RCC 7860 (cell line): ENCODE results near the gene AGFG2.
"Not testable (repeated sequence)": the region's sequence is repeated elsewhere in the genome, so short reads cannot be mapped to it uniquely, and the experiment has no call there.

Source experiments
- DNase-seq: peaks from one replicate; pipeline ENCODE4 v3.0.0-alpha.2; 2015; ENCODE audit warnings: low spot score
- FAIRE-seq: peaks from 2 replicates; lab custom pipeline; 2012; peaks lifted over from hg19 to GRCh38; lab: Jason Lieb, UNC

The AGFG2 gene

DNA sequence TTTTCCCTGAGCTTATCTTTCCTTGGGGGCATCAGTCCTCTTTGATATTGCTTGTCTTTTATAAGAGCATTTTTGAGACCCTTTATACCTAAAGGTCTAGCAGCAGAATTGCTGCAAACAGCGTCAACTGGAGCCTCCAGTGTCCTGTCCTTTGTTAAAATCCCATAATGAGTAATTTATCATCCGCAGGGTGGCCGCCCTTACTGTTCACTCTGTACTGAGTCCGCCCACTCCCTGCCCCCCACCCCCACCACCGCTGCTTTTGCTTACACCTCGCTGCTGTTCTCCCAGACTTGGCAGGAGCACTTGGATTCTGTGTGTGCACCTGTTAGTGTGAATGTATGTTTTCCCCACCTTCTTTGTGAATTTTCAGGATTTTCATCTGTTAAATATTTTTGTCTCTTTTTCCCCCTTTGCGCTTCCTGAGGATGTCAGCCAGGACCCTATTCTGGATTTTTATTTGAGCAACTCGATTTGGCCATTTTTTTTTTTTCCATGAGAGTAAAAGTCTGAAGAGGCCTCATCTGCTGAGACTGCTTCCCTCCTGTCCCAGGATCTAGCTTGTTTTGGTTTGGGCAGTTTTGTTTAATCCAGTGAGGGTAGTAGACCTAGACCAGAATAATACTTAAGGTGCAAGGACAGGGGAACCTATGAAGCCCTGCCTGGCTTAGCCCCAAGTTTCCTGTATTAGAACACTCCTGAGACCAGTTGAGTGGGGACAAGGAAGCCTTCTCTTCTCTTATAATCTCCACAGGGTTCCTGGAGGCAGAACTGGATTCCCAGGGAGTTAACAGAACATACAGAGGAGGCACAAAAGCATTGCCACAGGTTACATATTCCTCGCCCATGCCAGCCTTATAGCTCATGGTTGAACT lies 8.2 kb downstream of the AGFG2 start:
- DNase-seq (no peak), FAIRE-seq (no peak)

DNA sequence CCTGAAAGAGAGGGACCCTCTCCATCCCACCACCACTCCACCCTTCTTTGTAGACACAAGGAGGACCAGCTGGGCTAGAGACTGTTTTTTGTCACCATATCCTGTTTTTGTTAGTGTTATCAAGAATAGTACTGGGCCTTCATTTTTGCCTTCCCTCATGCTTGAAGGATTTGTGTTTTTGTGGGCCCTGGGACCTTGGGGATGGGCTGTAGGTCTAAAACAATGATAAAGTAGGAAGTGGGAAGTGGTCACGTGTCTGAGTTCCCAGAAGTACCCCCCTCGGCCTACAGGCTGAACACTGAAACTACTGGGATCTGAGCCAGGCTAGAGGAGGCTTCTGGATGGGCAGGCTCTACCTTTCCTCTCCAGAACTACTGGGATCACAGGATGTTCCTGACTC lies 8.9 kb downstream of the AGFG2 start:
- FAIRE-seq = no peak
- DNase-seq = no peak

DNA sequence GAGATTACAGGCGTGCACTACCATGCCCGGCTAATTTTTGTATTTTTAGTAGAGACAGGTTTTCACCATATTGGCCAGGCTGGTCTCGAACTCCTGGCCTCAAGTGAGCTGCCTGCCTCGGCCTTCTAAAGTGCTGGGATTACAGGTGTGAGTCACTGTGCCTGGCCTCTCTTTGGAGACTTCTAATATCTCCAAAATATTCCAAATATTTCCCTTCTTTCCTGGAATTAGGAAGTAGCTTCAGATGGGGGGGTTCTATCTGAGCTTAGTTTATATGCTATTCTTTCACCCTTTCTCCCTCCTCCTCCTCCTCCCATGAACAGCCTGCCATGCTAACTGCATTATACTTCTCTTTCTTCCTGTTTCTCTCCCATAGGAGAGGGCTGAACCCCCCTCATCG lies 9.4 kb downstream of the AGFG2 start:
- DNase-seq, FAIRE-seq: not testable (repeated sequence)

DNA sequence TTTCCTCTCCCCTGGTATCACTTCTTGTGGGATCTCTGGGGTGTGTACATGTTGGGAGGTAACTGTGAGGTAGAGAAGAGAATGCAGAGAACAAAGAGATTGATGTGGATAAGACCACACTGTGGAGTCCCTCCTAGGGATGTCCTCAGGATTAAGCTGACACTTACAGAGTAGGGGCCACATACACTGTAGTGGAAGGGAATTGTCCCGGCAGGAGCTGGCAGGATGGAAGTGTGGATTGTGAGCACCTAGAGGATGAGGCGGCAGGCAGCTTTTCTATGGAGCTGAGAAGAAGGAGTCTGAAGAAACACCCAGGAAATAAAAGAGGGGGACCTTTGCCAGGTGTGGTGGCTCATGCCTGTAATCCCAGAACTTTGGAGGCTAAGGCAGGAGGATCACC lies 13.5 kb downstream of the AGFG2 start:
- FAIRE-seq (no peak), DNase-seq (no peak)

DNA sequence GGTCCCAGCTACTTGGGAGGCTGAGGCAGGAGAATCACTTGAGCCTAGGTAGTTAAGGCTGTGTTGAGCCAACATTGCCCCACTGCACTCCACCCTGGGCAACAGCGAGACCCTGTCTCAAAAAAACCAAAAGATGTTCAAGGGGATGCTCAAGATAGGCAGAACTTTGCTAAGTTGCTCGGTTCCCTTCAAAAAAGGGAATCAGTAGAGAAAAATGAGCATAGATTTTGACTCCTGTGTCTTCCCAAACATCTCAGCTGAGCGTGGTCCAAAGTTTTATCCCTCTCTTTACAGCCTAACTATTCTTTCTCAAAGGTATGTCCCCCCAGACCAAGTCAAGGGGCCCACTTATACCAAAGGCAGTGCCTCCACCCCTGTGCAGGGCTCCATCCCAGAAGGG lies 14.0 kb downstream of the AGFG2 start:
- DNase-seq (no peak), FAIRE-seq (no peak)

DNA sequence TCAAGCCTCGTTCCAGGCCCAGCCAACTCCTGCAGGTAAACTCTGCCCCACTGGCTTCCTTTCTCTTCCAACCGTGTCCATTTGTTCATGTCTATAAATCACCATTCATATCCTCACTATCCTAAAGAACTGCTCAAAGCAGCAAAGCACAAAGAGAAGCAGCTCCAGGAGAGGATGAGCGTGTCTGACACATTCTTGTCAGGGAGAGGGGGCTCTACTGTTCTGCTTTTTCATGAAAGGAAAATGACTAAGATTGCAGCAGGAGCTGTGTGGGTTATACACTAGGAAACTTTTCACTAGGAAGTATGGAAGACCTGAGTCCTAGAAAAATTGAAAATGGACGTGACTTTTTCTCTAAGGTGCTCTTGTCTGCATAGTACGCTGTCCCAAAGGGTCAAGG lies 16.7 kb downstream of the AGFG2 start:
- DNase-seq = no peak
- FAIRE-seq = no peak

DNA sequence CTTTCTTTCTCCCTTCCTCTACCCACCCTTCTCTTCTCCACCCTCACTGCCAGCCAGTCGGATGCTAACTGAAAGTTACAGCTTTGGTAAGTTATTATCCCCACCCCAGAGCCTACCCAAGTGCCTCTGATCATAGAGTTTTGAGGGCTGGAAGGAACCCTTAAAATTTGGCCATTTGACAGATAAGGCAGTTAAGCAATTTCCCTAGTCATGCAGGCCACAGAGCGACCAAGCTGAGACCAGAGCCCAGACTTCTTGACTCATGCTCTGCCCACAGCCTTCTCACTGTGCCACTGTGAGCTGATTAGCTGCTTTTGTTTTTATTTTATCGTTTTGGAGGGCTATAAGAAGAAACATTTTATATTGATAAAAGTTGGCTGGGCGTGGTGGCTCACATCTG lies 17.5 kb downstream of the AGFG2 start:
- DNase-seq = no peak
- FAIRE-seq = no peak

DNA sequence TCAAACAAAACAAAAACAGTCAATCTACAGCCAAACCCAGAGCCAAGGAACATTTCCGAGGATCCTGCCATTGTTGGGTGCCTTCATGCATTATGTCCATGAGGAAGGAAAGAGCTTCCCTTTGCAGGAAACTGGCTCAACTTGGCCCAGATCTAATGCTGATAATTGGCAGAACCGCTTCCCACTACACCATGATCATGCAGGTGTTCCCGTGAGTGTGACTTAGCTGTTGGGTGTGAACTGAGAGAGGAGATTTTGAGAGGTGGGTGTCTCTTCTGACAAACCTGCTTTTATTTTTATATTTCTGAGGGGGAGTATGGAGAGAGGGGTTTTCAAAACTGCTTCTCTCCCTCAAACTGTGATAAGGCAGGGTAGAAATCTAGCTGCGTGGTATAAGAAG lies 20.1 kb downstream of the AGFG2 start:
- DNase-seq (no peak), FAIRE-seq (no peak)

DNA sequence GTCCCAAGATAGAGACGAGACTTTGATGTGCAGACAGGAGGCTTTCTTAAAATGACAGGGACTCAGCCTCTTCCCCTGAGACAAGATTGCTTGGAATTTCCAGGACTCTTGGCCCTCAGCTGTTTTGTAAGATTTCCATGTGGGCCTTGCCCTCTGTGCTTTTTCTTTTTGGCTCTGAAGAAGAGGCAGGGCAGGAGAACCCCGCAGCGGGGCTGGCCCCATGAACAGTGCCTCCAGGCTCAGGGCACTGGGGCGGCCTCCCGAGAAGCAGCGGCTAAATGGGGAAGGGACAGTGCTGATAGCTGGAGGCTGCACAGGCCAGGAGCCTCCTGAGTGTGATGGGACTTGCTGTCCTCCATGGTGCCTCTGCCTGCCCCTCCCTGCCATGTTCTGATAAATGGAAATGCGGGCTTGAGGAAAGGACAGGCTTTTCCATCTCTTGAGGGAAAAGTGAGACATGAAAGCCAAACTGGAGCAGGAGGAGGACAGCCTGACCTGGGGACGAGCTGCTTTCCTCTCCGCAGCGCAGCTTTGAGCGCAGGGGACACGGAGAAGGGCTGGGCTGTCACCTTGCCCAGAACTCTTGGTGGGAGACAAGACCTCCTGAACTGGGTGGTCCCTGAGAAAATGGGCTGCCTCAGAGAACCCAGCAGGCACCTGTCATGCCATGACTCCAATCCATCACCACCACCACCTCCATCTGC lies 22.6 kb downstream of the AGFG2 start:
- FAIRE-seq = no peak
- DNase-seq = no peak

DNA sequence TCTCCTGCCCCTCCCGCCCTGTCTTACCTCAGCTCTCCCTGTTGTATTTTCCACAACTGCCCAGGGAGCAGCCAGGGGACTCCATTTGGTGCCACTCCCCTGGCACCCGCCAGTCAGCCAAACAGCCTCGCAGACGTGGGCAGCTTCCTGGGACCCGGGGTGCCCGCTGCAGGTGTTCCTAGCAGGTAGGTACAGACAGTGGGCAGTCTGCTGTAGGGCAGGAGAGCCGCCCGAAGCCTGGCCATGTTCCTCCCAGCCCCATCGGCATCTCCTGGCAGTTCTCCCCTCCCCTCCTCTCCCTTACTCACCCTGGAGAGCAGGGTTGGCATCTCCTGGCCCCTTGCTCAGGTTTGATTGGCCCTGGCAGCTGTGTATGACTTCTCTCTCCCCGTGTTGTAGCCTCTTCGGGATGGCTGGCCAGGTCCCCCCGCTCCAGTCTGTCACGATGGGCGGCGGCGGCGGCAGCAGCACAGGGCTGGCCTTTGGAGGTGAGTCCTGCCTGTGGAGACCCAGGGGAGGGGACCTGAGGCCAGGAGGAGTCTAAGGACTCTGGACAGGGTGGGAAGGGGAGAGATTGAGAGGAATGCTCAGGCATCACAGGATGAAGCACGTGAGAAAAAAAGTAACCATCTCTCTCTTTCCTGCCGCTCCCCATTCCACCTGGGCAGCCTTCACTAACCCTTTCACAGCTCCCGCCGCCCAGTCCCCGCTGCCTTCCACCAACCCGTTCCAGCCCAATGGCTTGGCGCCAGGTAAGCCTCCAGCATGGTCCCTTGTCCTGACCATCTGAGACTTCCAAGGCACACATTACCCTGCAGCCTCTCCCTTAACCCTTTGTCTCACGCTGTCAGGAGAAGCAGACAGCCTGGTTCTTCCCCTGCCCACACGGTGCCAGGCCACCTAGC lies 23.4 kb downstream of the AGFG2 start:
- no peak for FAIRE-seq

DNA sequence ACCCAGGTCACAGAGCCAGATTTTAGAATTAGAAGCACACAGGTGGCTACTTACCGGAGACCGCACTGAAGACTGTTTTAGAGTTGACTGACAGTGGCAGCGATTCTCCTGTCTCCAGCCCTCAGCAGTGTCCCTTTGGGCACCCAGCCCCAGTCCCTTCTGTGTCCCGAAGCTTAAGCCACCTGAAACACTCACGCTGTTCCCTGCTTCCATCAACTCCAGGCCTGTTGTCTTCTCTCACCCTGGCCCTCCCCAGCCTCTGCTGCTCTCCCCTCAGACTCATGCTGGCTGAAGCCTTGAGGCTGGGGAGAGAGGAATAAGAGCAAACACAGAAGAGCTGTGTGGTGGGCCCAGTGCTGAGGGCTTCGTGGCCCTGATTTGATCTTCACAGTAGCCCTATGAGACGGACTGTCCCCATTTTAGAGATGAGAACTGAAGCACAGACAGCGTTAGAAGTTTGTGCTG lies 24.1 kb downstream of the AGFG2 start:
- FAIRE-seq (no peak), DNase-seq (no peak)

More for the DNA sequence above, 23.4 kb downstream of the AGFG2 start:
- DNase-seq = no peak

DNA sequence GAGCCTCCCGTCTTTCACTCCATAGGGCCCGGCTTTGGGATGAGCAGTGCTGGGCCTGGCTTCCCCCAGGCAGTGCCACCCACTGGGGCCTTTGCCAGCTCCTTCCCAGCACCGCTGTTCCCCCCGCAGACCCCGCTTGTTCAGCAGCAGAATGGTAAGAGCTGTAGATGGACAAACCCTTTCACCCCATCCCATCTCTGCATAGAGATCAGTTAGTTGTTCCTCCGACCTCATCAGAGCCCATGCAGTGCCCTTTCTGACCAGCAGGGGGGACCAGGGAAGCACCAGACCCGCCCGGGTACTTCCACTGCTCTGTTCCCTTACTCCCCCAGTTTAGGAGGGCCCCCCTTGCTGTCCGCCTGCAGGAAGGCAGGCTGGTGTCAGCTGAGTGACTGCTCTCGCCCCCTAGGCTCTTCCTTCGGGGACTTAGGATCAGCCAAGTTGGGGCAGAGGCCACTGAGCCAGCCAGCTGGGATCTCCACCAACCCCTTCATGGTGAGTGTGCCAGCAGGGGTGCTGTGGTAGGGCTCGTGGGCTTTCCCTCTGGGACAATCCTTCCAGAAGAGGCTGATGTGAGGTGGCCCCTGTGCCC lies 24.9 kb downstream of the AGFG2 start:
- peak; percentile 46 for DNase-seq
- FAIRE-seq = no peak

DNA sequence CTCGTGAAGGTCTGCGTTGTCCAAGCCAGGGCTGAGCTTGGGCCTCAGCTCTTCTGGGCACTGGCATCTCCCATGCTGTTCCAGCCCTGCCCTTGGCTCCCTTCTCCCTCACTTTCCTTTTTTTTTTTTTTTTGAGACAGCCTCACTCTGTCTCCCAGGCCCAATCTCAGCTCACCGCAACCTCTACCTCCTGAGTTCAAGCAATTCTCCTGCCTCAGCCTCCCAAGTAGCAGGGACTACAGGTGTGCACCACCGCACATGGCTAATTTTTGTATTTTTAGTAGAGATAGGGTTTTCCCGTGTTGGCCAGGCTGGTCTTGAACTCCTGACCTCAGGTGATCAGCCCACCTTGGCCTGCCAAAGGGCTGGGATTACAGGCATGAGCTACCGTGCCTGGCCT lies 25.4 kb downstream of the AGFG2 start:
- not testable (repeated sequence) for DNase-seq, FAIRE-seq

DNA sequence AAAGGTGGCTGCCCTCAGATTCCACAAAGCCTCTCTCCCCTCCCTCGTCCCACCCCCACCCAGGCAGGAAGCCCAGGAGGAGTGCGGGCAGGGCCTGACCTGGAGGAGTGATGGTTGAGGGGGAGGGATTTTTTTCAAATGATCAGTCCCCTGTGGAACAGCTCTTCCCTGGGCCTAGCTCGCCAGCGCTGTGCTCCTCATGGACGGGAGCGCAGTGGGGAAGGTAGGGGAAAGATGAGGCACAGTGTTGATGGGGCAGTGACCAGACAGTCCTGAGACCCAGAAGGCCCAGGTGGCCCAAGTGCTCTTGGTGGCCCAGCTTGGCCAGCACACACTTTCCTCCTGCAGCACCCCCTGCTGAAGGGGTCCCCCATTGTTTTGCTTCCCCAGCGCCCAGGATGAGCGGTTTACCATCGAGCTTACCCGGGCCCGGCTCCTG lies 26.1 kb downstream of the AGFG2 start:
- no peak for FAIRE-seq
- DNase-seq = no peak

DNA sequence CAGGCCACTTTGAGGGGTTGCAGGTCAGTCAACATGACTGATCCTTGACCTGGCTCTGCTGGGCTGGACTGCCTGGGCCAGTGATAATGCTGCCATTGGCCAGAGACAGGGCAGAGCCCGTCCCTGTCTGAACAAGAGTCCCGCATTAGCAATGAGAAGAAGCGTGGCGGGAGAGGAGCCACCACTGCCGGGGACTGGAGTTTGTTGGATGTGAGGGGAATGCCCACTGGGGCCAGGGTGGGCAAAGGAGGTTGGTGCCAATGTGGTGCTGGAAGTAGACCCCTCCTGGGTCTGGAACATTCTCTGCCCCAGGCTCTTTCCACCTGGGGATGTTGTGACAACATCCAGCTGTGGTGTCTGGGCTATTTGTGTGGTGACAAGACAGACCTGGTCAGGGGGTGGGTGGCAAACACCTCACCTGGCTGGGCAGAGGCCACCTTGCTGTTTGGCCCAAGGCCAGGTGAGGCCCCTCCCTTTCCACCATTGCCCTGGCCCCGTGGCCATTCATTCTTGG lies 27.1 kb downstream of the AGFG2 start:
- no peak for DNase-seq
- no peak for FAIRE-seq

DNA sequence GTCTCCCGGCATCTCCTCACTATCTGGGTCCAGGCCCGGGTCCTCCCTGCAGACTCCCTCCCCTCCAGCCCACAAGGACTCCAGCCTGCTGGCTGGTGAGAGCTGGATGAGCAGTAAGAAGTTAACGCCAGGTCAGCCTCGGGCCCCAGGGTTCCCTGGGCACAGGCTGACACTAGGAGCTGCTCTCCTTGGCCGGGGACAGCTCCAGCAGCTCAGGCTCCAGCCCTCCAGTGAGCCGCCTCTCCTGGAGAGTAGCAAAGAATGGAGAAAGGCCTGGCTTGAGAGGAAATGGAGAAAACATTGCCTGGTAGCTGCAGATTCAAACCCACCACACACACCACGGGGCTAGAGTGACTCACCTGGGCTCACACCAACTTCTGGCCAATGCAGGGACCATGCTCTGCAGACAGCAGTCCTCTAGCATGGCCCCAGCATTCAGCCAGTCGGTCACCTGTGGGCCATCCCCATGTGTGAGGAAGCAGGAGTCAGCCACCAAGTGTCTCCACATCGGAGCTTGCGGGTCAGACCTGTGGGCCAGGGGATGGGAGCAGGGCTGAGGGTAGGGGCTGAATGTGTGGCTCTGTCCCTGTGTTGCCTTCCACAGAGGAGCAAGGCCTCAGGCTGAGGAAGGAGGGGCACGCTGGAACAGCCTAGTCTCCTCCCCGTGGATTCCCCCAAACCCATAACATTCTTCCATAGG lies 28.2 kb downstream of the AGFG2 start:
- no peak for FAIRE-seq
- no peak for DNase-seq

DNA sequence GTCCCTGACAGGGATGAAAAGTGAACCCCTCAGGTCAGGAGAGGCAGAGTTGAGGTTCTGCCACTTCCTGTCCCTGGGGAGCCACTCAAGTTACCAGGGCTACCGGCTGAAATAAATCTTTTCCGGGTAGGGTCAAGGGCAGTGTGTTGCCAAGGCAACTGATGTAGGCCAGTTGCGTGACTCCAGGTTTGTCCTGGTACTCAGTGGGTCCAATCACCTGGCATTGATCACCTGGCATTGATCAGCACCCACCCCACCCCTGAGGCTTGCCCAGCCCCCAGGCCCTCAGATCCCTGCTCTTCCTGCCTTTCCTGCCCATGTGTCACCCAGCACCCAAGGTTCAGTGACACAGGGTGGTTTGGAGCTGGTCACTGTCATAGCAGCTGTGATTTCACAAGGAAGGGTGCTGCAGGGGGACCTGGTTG lies 28.8 kb downstream of the AGFG2 start:
- FAIRE-seq = no peak
- no peak for DNase-seq

DNA sequence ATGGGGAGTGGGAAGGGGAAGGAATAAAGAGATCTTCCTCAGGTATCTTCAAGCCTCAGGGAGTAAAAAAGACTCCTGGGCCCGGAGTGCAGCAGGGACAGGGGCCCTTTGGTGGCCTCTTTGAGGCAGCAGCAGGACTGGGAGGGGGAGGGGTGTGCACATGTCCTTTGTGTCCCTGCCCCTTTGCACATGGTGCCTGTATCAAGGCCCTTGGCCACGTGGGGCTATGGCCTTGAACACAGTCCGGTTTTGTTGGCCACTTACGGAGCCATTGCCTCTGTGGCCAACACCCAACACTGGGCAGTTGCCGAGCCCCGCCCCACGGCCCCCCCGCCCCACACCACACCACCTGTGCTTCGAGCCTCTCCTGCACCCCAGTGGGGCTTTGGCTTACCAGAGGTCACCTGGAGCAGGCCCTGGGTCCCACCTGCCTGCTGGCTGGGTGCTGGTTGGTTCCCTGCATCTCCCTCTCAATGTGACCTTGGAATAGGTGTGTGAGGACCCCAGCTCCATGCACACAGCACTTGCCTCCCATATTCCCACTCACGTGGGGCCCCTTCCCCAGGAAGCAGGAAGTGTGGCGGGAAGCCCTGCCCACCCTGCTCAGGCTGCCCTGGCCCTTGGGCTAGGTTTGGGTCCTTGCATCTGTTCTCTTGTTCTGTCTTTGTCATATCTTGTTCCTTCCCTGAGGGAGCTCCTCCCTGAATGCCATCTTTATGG lies 29.3 kb downstream of the AGFG2 start:
- DNase-seq = no peak
- no peak for FAIRE-seq
